KMS-11 (cell line): Measurements from ENCODE around the gene HDDC3.

Experiments
- H2AFZ ChIP-seq: fragments of 200-600 bp; sonication (generic); 2 replicates; pipeline ENCODE4 v1.6.1; 2016; ENCODE audit warnings: antibody characterized with exemption, mixed run types, low read depth
- H3K27ac ChIP-seq: fragments of 200-600 bp; sonication (generic); 2 replicates; pipeline ENCODE4 v1.6.1; 2016; ENCODE audit warnings: mild to moderate bottlenecking, mixed run types
- H3K27me3 ChIP-seq: fragments of 200-600 bp; sonication (generic); 2 replicates; pipeline ENCODE4 v1.6.1; 2017; ENCODE audit warnings: mild to moderate bottlenecking, low read depth, mixed run types, moderate library complexity; ENCODE audit not compliant: insufficient read depth
- H3K36me3 ChIP-seq: fragments of 200-600 bp; sonication (generic); 2 replicates; pipeline ENCODE4 v1.6.1; 2017; ENCODE audit warnings: mild to moderate bottlenecking, mixed run types; ENCODE audit not compliant: insufficient read depth
- H3K4me1 ChIP-seq: fragments of 200-600 bp; sonication (generic); 2 replicates; pipeline ENCODE4 v1.6.1; 2016; ENCODE audit warnings: mild to moderate bottlenecking, low read depth, mixed run types; ENCODE audit not compliant: poor library complexity, severe bottlenecking
- H3K4me2 ChIP-seq: fragments of 200-600 bp; sonication (generic); 2 replicates; pipeline ENCODE4 v1.7.0; 2016; ENCODE audit warnings: mild to moderate bottlenecking, mixed run types
- H3K4me3 ChIP-seq: fragments of 200-600 bp; sonication (generic); IDR thresholded peaks from 2 replicates; pipeline ENCODE4 v1.6.1; 2017; ENCODE audit warnings: low read depth, low read length, mixed read lengths; ENCODE audit not compliant: insufficient read depth
- H3K79me2 ChIP-seq: fragments of 200-600 bp; sonication (generic); 2 replicates; pipeline ENCODE4 v1.6.1; 2016; ENCODE audit warnings: low read depth, mixed run types; ENCODE audit not compliant: insufficient read depth
- H3K9ac ChIP-seq: fragments of 200-600 bp; sonication (generic); 2 replicates; pipeline ENCODE4 v1.6.1; 2016; ENCODE audit warnings: mild to moderate bottlenecking, mixed run types
- H4K20me1 ChIP-seq: fragments of 200-600 bp; sonication (generic); 2 replicates; pipeline ENCODE4 v1.6.1; 2016; ENCODE audit warnings: mild to moderate bottlenecking, mixed run types; ENCODE audit not compliant: insufficient read depth
- CTCF ChIP-seq: fragments of 200-600 bp; sonication (generic); conservative IDR thresholded peaks from 2 replicates; pipeline ENCODE4 v1.6.1; 2017; ENCODE audit warnings: low read depth, mild to moderate bottlenecking, antibody characterized with exemption, low read length, moderate library complexity, mixed read lengths

The HDDC3 gene

GRCh38 chr15:90921887-90922286 lies 10.5 kb downstream of the HDDC3 start:
- no peaks in the 10 kb centered on the region for H3K27me3 ChIP-seq
- H4K20me1 ChIP-seq, result no peaks in the 10 kb centered on the region
- no peak overlapping the region for H3K9ac ChIP-seq
- H2AFZ ChIP-seq, result no peak overlapping the region
- H3K27ac ChIP-seq, result peak overlapping the region; percentile 67; the same call in 1 of the 2 replicates
- peak overlapping the region; percentile 49; the same call in 1 of the 2 replicates for H3K4me2 ChIP-seq
- no peak for TF ChIP-seq CTCF
- peaks cover 47% of the 10 kb centered on the region for H3K4me1 ChIP-seq
- no peaks in the 10 kb centered on the region for H3K79me2 ChIP-seq
- H3K4me3 ChIP-seq, result no peak overlapping the region
- H3K36me3 ChIP-seq, result no peaks in the 10 kb centered on the region

- H3K36me3 ChIP-seq, result no peaks in the 10 kb centered on the region
- no peak overlapping the region for H3K4me2 ChIP-seq
- no peak for TF ChIP-seq CTCF
Measured at GRCh38 chr15:90918835-90919234, 13.5 kb downstream of the HDDC3 start.

GRCh38 chr15:90918034-90918788 lies 14.1 kb downstream of the HDDC3 start:
- H3K36me3 ChIP-seq, result no peaks in the 10 kb centered on the region
- no peak overlapping the region for H3K9ac ChIP-seq
- TF ChIP-seq CTCF, result no peak
- no peak overlapping the region for H2AFZ ChIP-seq
- H3K4me2 ChIP-seq, result no peak overlapping the region
- H3K4me3 ChIP-seq, result no peak overlapping the region
- peaks cover 53% of the 10 kb centered on the region for H3K4me1 ChIP-seq
- H3K79me2 ChIP-seq, result no peaks in the 10 kb centered on the region
- no peaks in the 10 kb centered on the region for H3K27me3 ChIP-seq
- no peaks in the 10 kb centered on the region for H4K20me1 ChIP-seq
- no peak overlapping the region for H3K27ac ChIP-seq

More at GRCh38 chr15:90918835-90919234, 13.5 kb downstream of the HDDC3 start:
- Histone ChIP-seq H3K9ac (no peak overlapping the region), H4K20me1 (no peaks in the 10 kb centered on the region), H3K27me3 (no peaks in the 10 kb centered on the region), H3K4me1 (peaks cover 53% of the 10 kb centered on the region), H2AFZ (no peak overlapping the region), H3K27ac (no peak overlapping the region), H3K4me3 (no peak overlapping the region), H3K79me2 (no peaks in the 10 kb centered on the region)

- H3K27ac ChIP-seq, result no peak overlapping the region
- no peak overlapping the region for H3K4me2 ChIP-seq
- no peak overlapping the region for H3K4me3 ChIP-seq
- no peaks in the 10 kb centered on the region for H3K79me2 ChIP-seq
- H3K4me1 ChIP-seq, result peaks cover 50% of the 10 kb centered on the region
- no peaks in the 10 kb centered on the region for H3K36me3 ChIP-seq
- no peak overlapping the region for H3K9ac ChIP-seq
- no peaks in the 10 kb centered on the region for H3K27me3 ChIP-seq
- no peak for TF ChIP-seq CTCF
- H4K20me1 ChIP-seq, result no peaks in the 10 kb centered on the region
- H2AFZ ChIP-seq, result no peak overlapping the region
Measured at GRCh38 chr15:90917569-90917968, 14.8 kb downstream of the HDDC3 start.
